SH-SY5Y (cell line): ENCODE measurements around the gene PAQR3.

Experiments
- GATA2 ChIP-seq: IDR thresholded peaks from 2 replicates; pipeline ENCODE4 v1.6.1; 2011; ENCODE audit warnings: mild to moderate bottlenecking, low read depth, low read length
- GATA3 ChIP-seq: IDR thresholded peaks from 2 replicates; pipeline ENCODE4 v1.6.1; 2011; ENCODE audit warnings: low read depth, mild to moderate bottlenecking, low read length, moderate library complexity

DNA sequence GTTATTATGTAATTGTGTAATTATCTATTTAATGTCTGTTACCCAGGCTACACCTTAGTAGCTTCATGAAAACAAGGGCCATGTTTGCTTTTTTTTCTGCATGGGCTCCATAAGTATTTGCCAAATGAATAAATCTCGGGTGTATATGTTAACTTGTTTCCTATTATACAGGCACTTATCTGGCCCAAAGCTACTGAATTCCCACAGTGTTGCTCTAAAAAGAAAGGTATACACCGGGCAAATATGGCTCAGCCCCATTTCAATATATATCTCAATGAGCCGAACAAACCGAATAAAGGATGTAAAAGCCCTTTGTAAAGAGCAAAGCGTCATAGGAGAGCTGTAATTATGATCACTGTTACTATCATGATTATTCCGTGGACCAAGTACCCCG is 767 bp downstream of the PAQR3 start:
- TF ChIP-seq GATA2 = no peak
- TF ChIP-seq GATA3 = no peak
